IgD-negative memory B cell (primary cell): Measurements from ENCODE around the gene APOA1. TPM values are rescaled to one million over a fixed set of nuclear protein-coding genes. Genes with fewer than 3 reads are reported as not detected.

Experiments
- H3K27ac Mint-ChIP-seq, 3 donors: one replicate each; pipeline ENCODE4 v1.8.0; 2020 to 2022; ENCODE audit warnings: mild to moderate bottlenecking in 3 of 3, mixed read lengths in 3 of 3, moderate library complexity in 1 of 3
- H3K27me3 Mint-ChIP-seq: one replicate; pipeline ENCODE4 v1.8.0; 2021; ENCODE audit warnings: mixed read lengths
- H3K36me3 Mint-ChIP-seq: one replicate; pipeline ENCODE4 v1.8.0; 2020; ENCODE audit warnings: mild to moderate bottlenecking, mixed read lengths
- H3K4me1 Mint-ChIP-seq, 3 donors: one replicate each; pipeline ENCODE4 v1.8.0; 2020 to 2022; ENCODE audit warnings: mixed read lengths in 3 of 3, mild to moderate bottlenecking in 1 of 3
- H3K4me3 Mint-ChIP-seq, 4 donors: one replicate each; pipeline ENCODE4 v1.8.0; 2020 to 2022; ENCODE audit warnings: mild to moderate bottlenecking in 4 of 4, mixed read lengths in 4 of 4, moderate library complexity in 3 of 4
- H3K9me3 Mint-ChIP-seq, 3 donors: one replicate each; pipeline ENCODE4 v1.8.0; 2020 to 2021; ENCODE audit warnings: mixed read lengths in 3 of 3, mild to moderate bottlenecking in 1 of 3
- polyA plus RNA-seq: library from polyadenylated mRNA; unstranded; fragments of 300-500 nt; fragmentation: Illumina TruSeq; gene quantifications from one replicate; pipeline ENCODE4 v1.2.3, GENCODE V29; 2021

The APOA1 gene
- polyA plus RNA-seq, 1 donor from 2014 or later: not detected

DNA sequence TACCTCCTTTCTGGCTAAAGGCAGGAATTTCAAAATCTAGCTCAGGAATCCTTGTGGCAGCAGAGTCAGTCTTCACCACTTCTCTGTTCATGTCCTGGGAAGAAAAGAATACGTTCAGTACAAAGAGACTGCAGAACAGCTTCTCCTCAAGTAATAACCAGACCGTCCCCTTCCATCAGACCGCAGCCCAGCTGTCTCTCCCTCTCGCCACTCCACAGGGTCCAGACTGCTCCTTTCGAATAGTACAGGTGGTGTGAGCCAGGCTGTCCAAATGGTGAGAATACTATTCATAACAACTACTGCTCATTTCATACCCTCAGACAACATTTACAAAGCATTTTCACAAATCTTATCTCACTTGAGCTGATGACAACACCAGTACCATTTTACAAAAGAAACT is 50.5 kb downstream of the APOA1 start:
- Mint-ChIP-seq H3K36me3 (peaks cover 4% of the 10 kb centered on the region), H3K9me3 (no peaks in the 10 kb centered on the region), H3K27ac (peak overlapping the region; percentile 16 to 97 (median 54)), H3K4me1 (peaks cover 20 to 29% (median 24%) of the 10 kb centered on the region in 3 donors), H3K27me3 (peaks cover 3% of the 10 kb centered on the region), H3K4me3 (peak overlapping the region; percentile 89 to 99 (median 98))

- peak overlapping the region in 2 of 3 donors; percentile 16 to 59 for H3K27ac Mint-ChIP-seq
- H3K9me3 Mint-ChIP-seq: no peaks in the 10 kb centered on the region
- H3K4me1 Mint-ChIP-seq: peaks cover 22 to 30% (median 26%) of the 10 kb centered on the region in 3 donors
These were observed 51.1 kb downstream of the APOA1 start for GRCh38 chr11:116786326-116786725.

More at GRCh38 chr11:116786326-116786725, 51.1 kb downstream of the APOA1 start:
- Mint-ChIP-seq H3K36me3 (peaks cover 6% of the 10 kb centered on the region), H3K27me3 (peaks cover 3% of the 10 kb centered on the region), H3K4me3 (peak overlapping the region; percentile 89 to 99 (median 98))

Other genes starting within 250 kb of the APOA1 start
- 16.5 TPM for gene BUD13, start 64.6 kb downstream of the APOA1 start, polyA plus RNA-seq
- gene ZPR1, start 49.6 kb downstream of the APOA1 start, polyA plus RNA-seq: 56.3 TPM
- gene APOA5, start 45.7 kb downstream of the APOA1 start, polyA plus RNA-seq: not detected
- not detected for gene APOA4, start 14.3 kb downstream of the APOA1 start, polyA plus RNA-seq
- not detected for gene APOC3, start 7.7 kb downstream of the APOA1 start, polyA plus RNA-seq